GM19238 (cell line): Measurements from ENCODE around the gene TCF12.

Experiments used
- DNase-seq: peaks from one replicate; pipeline ENCODE4 v3.0.0; 2011; ENCODE audit warnings: low spot score; ENCODE audit not compliant: insufficient read length

TCF12 gene

DNA sequence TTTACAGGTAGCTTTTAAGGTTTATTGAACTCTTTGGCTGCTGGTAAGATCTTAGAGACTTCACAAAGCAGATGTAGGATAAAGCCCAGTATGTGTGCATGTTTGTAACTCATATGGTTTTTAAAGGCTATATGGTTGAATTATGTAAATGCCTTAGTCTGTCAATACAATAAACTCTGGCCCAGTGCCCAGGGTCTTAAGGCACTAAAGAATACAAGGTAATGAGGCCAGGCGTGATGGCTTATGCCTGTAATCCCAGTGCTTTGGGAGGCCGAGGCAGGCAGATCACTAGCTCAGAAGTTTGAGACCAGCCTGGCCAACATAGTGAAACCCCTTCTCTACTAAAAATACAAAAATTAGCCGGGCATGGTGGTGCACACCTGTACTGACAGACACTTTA lies 287.6 kb downstream of the TCF12 start:
- DNase-seq = no peak

GRCh38 chr15:57213862-57214261 lies 295.4 kb downstream of the TCF12 start:
- no peak for DNase-seq

DNA sequence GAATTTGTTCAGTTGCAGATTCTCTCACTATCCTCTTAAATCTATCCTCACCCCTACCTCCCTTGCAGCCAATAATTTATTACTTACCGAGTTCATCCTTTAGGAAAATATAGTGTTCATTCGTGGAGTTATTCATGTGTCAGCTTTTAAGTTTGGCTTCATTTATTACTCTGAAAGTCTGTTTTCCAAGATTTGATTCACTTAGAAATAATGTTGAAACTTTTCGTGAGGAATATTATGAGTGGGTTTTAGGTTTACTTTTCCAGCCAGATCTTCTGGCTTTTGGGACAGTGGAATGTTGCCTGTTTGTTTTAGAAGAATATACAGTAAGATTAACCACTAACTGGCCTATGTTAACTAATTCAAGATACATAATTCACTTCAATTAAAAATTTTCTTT lies 296.9 kb downstream of the TCF12 start:
- DNase-seq = no peak

DNA sequence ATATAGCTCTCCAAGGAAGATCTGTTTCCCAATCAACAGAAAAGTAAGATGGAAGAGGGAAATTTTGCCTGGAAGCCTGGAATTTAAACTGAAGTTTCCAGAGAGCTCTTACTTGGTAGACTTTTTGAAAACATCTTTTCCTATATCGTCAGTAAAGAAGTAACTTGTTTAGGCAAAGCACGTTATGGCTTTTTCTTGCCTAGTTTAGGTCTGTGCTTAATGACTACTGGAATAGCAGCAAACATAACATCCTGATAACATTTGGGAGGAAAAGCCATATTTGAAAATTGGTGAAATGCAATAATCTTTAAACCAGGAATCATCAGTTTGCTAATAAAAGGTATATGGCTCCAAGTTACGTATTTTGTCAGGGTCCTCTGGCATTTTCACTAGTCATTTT lies 297.4 kb downstream of the TCF12 start:
- no peak for DNase-seq

DNA sequence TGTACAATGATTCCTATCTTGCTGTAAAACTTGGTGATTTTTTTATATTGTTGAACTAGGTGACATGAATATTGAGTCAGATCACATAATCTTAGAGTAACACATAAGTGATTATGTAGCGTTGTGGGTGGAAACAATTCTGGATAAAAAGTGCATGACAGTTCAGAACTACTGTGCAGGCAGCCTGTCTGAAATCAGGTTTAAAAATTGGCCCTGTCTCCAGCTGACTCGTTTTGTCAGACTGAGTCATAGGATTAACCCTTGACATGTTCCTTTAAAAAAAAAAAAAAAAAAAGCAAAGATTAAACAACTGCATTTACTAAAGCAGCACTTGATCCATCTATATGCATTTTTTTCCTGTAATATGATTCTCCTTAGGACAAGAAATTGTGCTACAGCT lies 297.8 kb downstream of the TCF12 start:
- DNase-seq = no peak

DNA sequence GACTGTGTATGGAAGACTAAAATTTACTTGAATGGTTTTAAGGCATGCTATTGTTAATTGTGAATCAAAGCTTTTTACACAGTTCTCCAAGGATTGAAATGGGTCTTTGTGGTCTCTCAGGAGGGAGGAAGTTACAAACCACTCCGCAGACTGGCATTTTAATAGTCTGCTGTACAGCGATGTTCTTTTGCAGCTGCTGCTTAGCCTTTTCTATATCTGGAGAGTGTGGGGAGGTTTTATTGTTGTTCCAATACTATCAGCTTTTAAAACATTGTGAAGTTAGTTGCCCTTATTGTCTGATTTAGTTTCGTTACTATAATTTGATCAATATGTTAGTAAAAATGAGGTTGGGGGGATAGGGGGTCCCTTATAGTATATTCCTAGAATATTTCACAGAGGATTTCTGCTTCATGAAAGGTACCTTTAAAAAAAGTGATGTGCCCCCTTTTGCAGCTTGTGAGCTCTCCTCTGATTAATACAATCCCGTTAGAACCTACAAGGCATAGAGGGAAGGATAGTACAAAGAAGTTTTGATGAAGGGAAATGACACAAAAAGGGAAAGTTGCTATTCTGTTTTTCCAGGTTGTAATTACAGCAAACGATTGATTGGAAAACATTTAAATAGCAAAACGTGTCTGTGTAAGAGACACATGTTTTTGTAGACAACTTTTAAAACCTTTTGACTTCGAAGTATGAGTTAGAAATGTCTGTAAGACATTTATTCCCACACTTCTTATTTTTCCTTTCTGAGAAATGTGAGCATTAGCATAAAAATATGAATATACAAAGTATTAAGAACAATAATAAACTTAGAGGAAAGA lies 299.5 kb downstream of the TCF12 start:
- DNase-seq = no peak

- DNase-seq = no peak
These were observed 300.6 kb downstream of the TCF12 start for GRCh38 chr15:57218826-57219576.

DNA sequence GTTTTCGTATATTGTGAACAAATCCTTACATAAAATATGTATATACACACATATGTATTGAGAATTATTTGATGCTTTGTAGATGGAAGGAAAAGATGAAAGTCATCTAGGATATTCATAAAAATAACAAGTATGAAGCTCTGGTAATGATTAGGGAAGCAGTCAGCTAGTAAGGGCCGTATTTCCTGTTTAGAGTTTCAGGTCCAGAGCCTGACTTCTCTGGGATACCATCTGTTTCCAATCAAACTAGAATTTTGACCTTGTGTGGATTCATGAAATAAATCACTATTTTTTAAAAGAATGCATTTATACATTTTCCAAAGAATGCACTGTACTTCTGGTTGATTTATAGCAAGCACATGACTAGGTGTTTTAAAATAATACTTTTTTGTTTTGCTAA lies 301.8 kb downstream of the TCF12 start:
- DNase-seq = no peak

GRCh38 chr15:57221134-57221533 lies 302.7 kb downstream of the TCF12 start:
- no peak for DNase-seq

- DNase-seq = no peak
These were observed 304.9 kb downstream of the TCF12 start for GRCh38 chr15:57223345-57223744.

DNA sequence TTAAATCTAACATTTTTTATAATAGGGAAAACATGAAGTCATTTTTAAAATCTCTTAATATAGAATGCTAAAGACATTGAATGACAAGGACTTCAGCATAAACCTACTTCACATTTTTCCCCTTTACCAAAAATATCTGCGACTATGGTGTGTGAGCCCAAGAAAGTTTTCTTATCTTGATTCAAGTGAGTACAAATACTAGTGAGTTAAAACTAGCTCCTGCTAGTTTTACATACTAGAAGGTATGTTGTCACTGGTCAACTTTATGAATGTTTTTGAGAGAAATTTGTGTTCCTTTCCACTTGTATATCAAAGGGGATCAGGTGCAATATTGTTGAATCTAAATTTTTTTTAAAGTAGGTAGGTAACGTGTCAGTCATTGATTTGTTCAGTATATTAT lies 305.4 kb downstream of the TCF12 start:
- DNase-seq = no peak

GRCh38 chr15:57224664-57225063 lies 306.2 kb downstream of the TCF12 start:
- DNase-seq = no peak

DNA sequence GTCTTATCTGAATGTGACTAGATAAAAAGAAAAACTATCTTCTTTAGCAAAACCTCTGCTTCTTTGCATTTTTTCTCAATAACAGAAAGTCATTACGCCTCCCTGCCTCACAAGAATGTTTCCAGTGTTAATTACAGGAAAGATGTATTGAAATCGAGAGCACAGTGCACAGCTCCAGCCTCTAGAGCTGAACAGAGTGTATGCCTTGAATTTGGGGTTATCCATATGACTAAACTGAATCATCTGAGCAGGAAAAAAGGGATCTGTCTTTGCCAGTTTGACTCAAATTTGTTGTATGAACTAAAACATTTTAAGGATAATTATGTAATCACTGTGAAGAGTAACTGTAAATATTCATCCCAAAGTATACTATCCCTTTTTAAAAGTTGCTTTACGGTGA lies 308.7 kb downstream of the TCF12 start:
- DNase-seq = no peak

- no peak for DNase-seq
These were observed 309.5 kb downstream of the TCF12 start for GRCh38 chr15:57227899-57228298.

- no peak for DNase-seq
These were observed 310.0 kb downstream of the TCF12 start for GRCh38 chr15:57228395-57228794.

DNA sequence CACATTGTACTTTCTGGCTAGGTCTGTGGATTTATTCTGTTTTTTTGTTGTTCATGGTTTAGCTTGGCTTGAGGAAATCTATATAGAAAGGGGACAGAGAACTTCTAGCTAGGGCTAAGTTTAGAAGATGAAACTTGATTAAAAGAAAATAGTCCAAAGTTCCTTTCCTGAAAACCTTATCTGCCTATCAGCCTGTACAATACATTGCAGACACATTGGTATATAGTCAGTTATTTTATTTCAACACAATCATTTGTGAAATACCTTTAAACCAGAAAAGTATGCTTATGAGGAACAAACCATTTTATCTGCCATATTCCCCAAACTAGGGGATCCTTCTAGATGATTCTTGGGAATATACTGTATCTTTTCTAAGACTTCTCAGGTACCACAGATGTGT lies 310.6 kb downstream of the TCF12 start:
- DNase-seq = no peak

- no peak for DNase-seq
These were observed 313.1 kb downstream of the TCF12 start for GRCh38 chr15:57231559-57231958.

- DNase-seq = no peak
These were observed 315.7 kb downstream of the TCF12 start for GRCh38 chr15:57234156-57234555.

DNA sequence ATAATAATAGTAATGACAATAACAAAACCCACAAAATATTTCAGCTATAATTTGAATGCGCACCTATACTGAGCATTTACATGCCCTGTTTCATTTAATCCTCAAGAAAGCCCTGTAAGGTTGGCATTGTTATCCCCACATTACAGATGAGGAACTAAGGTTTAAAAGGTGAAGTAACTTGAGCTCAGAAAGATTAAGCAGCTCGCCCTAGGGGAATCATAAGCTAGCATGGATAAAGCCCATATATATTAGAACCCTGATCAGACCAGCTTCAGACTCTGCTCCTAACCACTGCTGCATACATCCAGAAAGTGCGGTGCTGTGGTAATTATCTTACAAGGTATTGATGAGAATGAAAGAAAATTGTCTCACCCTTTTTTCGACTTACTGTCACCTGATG lies 316.7 kb downstream of the TCF12 start:
- DNase-seq = no peak

DNA sequence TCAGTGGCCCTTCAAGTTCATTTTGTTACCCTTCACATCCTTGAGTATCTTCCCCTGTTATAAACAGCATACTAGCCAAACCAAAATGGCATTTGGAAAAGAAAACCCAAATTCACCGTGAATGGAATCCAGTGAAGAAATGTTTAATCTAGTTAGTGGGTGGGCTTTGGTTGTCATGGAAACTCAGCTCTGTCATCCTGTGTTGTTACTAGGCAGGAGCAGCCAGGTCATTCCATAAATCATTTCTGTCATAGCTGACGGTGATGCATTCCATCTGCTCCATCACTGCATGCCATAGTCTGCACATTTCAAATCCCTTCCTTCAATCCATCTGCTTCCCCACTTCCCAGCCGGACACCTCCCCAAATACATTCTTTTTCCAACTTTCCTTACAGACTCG lies 317.4 kb downstream of the TCF12 start:
- DNase-seq = no peak

DNA sequence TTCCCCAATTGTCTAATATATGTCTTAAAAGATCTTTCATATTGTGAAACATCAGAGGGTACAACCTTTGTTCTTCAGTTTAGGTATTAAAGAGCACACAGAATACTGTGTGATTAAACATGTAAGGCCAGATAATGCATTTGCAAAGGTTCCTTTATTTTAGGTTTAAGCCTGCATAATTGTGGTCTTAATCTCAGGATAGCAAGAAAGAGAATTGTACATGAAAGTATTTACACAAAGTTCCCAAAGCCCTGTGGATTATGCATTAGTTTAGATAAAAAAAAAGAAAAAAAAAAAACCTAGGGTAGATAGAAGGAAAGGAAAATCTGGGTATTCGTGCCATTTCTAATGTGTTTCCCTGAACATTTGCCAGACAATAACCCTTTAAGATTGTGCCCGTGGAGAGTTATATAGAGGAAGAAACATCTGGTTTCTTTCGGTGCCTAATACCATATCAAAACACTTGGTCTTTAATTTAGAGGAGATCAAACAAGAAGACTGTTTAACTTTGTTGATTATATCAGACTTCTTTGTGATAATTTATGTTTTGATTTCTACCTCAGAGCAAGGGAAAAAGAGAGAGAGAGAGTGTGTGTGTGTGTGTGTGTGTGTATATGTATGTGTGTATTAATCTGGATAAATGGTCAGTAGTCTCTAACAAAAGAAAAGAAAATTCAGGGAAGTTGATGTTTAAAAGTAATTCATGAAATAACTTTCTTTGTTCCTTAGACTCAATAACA lies 318.3 kb downstream of the TCF12 start:
- no peak for DNase-seq

- DNase-seq = no peak
These were observed 318.8 kb downstream of the TCF12 start for GRCh38 chr15:57237301-57237642.
